HCEC 1CT (cell line): ENCODE results near the gene C1RL.
"Not testable (repeated sequence)": the region's sequence is repeated elsewhere in the genome, so short reads cannot be mapped to it uniquely, and the experiment has no call there.

Source experiments
- DNase-seq: peaks from one replicate; pipeline ENCODE4 v3.0.0-alpha.2; 2017

Gene C1RL

GRCh38 chr12:7113389-7113871 is 4.4 kb upstream of the C1RL start:
- DNase-seq = peak; percentile 45

DNA sequence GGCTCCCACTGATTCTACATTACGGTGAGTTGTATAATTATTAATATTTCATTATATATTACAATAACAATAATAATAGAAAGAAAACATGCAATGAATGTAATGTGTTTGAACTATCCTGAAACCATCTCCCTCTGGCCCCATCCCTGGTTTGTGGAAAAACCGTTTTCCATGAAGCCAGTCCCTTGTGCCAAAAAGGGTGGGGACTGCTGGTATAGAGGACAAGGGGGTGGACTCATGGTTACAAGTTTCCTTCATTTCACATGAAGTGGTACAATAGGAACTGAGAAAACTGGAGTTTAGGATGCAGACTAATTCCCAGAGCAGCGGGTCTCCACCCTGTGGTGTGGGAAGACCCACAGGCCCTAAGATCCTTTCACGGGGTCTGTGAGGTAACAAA is 3.0 kb upstream of the C1RL start:
- no peak for DNase-seq

- no peak for DNase-seq
Observed at GRCh38 chr12:7110661-7111060, 1.6 kb upstream of the C1RL start.

DNA sequence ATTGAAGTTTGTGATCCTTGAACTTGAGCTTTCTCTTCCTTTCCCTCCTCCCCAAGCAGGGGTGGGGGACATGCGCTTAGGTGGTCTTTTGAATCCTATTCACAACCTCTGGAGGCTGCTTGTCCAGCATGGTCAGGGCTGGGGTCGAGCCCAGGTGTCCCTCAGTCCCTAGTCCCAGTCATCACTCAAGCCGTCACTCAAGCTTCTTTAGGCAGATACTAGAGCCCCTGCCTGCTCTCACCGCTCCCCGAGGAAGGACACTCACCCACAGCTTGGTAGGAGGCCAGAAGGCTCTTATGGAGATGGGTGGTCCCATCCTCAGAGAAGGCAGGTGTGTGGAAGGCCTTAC is 532 bp upstream of the C1RL start:
- no peak for DNase-seq

- DNase-seq = peak; percentile 85
Observed at GRCh38 chr12:7108003-7108795, 815 bp downstream of the C1RL start.

DNA sequence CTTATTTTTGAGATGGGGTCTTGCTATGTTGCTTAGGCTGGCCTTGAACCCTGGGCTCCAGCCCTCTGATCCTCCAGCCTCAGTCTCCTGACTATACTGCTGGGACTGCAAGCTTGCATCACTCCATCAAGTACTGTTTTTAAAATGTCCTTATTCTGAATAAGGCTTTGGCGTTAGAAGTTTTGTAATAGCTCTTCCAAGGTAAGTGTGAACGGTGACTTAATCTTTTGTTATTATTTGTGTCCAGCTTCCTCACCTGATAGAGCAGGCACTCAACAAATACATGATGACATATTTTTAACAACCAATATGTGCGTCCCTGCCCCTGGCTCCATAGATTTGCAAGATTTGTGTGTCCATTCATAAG is 1.4 kb downstream of the C1RL start:
- DNase-seq = no peak

- DNase-seq = not testable (repeated sequence)
Observed at GRCh38 chr12:7107181-7107580, 1.8 kb downstream of the C1RL start.

- no peak for DNase-seq
Observed at GRCh38 chr12:7106082-7106481, 2.9 kb downstream of the C1RL start.

- no peak for DNase-seq
Observed at GRCh38 chr12:7103837-7104584, 5.0 kb downstream of the C1RL start.

DNA sequence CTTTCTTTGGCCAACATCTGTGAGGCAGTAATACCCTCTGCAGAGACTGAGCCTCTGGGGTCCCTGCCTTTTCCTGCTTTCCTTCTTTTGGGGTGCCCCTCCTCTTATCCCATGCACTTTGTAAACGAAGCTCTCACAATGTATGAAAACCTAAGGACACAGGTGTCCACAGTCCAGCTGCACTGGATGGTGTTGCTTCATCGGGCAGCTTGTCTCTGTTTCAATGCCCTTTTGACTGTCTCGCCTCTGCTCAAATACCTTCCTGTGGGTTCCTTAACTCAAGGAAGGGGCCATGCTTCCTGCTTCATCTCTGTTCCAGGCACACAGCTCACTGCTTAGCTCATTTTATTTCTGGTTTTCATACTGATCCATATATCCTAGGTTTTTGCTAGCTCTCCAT is 6.4 kb downstream of the C1RL start:
- DNase-seq = no peak

- no peak for DNase-seq
Observed at GRCh38 chr12:7101694-7102131, 7.3 kb downstream of the C1RL start.

- DNase-seq = no peak
Observed at GRCh38 chr12:7101047-7101693, 7.8 kb downstream of the C1RL start.

DNA sequence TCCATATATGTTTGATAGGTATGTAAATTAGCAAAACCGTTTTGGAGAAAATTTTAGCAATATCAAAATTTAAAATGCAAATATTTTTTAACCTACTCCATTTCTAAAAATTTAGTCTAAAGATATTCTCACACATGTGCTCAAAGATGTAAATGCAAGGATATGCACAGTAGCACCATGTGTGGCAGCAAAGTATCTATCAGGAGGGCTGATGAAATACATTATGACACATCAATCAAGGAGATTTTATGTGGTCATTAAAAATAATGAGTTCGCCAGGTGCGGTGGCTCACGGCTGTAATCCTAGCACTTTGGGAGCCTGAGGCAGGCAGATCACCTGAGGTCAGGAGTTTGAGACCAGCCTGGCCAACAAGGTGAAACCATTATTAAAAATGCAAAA is 8.8 kb downstream of the C1RL start:
- DNase-seq = no peak

GRCh38 chr12:7099290-7099996 is 9.6 kb downstream of the C1RL start:
- DNase-seq = no peak

DNA sequence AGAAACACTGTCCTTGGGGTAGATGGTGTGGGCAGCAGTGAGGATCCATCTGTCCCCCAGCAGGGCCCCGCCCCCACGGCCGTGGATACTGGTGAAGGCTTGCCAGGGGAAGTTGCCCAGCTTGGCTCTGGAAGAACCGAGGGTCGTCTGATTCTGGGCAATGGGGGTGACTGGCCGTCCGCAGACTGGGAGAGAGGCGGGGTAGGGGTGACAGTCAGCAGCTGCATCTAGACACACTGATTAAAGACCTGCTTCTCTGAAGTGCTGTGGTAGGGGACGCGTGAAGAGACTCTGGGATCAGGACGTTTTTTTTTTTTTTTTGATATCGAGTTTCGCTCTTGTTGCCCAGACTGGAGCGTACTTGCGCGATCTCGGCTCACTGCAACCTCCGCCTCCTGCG is 12.0 kb downstream of the C1RL start:
- DNase-seq = no peak

DNA sequence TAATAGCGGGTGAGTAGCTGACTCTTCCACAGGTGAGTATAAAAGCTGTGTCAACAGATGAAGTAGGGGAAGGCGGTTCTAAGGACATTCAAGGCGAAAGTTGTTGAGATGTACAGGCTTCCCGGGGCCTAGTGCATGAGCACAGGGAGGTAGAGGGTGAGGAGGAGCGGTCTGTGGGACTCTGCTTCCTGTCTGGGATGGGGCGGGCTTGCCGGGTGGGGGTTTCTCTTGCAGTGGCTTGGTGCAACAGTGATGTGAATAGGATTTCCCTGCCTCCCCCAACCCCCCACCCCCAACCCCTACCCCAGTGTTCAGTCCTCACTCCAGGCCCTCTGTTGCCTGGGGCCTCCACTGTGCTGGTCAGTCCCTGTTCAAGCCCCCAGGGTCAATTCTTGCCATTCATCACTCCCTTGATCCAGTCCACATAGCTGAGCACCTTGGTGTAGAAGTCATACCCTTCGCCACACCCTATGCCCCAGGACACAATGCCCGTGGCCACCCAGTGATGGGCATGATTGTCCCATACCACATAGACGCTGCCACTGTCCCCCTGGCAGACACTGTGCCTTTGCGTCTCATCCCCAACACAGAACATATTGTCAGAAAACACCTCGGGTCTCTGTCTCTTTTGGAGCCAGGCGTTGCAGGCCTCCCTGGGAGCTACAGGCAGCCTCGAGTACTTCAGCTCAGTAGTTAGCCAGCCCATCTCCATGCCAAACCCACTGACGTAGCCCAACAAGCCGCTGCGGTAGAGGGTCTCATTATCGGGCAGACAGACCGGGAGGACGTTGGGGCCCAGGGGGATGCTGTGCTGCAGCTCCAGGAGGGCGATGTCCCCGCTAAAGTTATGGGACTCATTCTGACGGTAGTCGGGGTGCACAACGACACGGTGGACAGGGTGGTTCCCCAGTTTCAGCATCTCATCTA is 12.7 kb downstream of the C1RL start:
- DNase-seq = no peak

DNA sequence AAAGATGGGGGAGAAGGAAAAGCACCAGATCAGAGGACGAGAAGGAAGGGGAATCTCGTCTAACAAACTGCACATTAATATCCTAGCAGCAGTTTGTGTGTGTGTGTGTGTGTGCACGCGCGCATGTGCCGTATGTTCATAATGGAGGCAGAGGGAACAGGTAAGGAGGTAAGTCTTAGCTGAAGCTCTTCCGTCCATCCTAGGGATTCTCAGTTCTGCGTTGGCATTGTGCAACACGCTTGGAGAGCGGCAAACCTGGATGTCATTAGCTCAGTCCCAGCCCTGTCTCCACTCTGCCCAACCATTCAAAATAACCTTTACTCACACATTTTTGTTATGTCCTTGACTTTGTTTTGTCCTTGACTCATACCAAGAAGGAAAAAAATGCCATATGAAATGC is 15.1 kb downstream of the C1RL start:
- no peak for DNase-seq

DNA sequence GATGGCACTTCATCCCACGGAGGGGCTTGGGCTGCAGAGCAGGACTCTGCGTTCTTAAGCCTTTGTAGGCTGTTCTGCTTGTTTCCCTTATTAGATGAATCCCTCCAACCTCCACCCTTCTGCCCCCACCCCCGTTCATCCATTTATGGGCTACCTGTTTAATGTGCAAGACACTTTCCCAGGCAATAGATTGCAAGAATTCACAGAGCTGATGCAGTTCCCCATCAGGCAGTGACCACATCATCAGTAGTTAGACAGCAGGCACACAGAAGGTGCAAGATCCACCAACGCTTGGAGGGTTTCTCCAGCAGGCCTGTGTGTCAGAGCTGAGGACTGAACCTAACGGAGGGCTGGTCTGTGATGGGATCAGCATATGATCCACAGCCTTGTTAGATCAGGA is 15.5 kb downstream of the C1RL start:
- DNase-seq = no peak

GRCh38 chr12:7092986-7093460 is 16.0 kb downstream of the C1RL start:
- DNase-seq = no peak

GRCh38 chr12:7092229-7092985 is 16.6 kb downstream of the C1RL start, which contains the start of gene C1R:
C1R (minus strand) TSS chr12:7092445; CDS start chr12:7092388, 57 bp downstream.
- DNase-seq = peak; percentile 73

DNA sequence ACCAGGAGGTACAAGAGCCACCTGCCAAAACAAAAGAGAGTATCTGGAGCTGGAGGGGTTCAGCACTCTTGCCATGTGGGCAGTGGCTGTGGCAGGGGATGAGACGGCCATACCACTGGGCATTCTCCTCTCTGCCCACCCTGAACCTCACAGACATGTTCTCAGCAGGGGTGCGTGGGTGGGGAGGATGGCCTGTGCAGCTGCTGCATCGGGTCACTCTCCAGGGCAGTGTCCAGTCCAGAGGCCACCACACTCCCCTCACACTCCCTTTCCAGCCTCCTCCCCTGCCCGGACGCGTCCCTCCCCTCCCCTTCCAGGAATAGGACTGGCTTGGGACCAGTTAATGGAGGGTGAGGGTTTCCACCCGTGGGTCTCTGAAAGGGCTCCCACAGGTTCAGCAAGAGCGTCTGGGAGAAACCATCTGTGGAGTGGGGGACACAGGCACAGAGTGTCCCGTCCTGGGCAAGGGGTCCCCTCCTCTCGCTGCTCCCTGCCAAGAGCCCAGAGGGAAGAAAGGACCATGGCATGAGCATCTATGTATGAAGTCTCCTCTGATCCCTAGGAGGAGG is 17.3 kb downstream of the C1RL start:
- no peak for DNase-seq
